Measurements from ENCODE around the gene USP12.

The USP12 gene

GRCh38 chr13:27183561-27184147 lies 12.0 kb upstream of the USP12 start:
- DNase-seq (ENCODE audit: low read depth in 2 of 2) = no peak

- DNase-seq (ENCODE audit: low read depth in 2 of 2) = no peak
Measured at GRCh38 chr13:27182844-27183497, 11.4 kb upstream of the USP12 start.

GRCh38 chr13:27182054-27182453 lies 10.4 kb upstream of the USP12 start:
- no peak for DNase-seq (ENCODE audit: low read depth in 2 of 2)

GRCh38 chr13:27177852-27178251 lies 6.2 kb upstream of the USP12 start:
- no peak for DNase-seq (ENCODE audit: low read depth in 2 of 2)

GRCh38 chr13:27176470-27177410 lies 5.1 kb upstream of the USP12 start:
- DNase-seq (ENCODE audit: low read depth in 2 of 2) = no peak

GRCh38 chr13:27174766-27175455 lies 3.3 kb upstream of the USP12 start:
- no peak for DNase-seq (ENCODE audit: low read depth in 2 of 2)

GRCh38 chr13:27172495-27172842 lies 858 bp upstream of the USP12 start:
- DNase-seq (ENCODE audit: low read depth in 2 of 2) = no peak

- peak; percentile 80 to 95 for DNase-seq (ENCODE audit: low read depth in 2 of 2)
Measured at GRCh38 chr13:27171827-27172494, 350 bp upstream of the USP12 start.

- DNase-seq (ENCODE audit: low read depth in 2 of 2) = peak in 1 of 2 donors; percentile 23
Measured at GRCh38 chr13:27170516-27171243, 931 bp downstream of the USP12 start.

GRCh38 chr13:27170221-27170515 lies 1.4 kb downstream of the USP12 start:
- DNase-seq (ENCODE audit: low read depth in 2 of 2) = no peak

- no peak for DNase-seq (ENCODE audit: low read depth in 2 of 2)
Measured at GRCh38 chr13:27168906-27169657, 2.5 kb downstream of the USP12 start.

- DNase-seq (ENCODE audit: low read depth in 2 of 2) = no peak
Measured at GRCh38 chr13:27168086-27168485, 3.5 kb downstream of the USP12 start.

- no peak for DNase-seq (ENCODE audit: low read depth in 2 of 2)
Measured at GRCh38 chr13:27166313-27166712, 5.3 kb downstream of the USP12 start.

- no peak for DNase-seq (ENCODE audit: low read depth in 2 of 2)
Measured at GRCh38 chr13:27161980-27162379, 9.6 kb downstream of the USP12 start.

- no peak for DNase-seq (ENCODE audit: low read depth in 2 of 2)
Measured at GRCh38 chr13:27161423-27161822, 10.2 kb downstream of the USP12 start.

GRCh38 chr13:27160657-27161295 lies 10.8 kb downstream of the USP12 start:
- DNase-seq (ENCODE audit: low read depth in 2 of 2) = no peak

- no peak for DNase-seq (ENCODE audit: low read depth in 2 of 2)
Measured at GRCh38 chr13:27159806-27160563, 11.6 kb downstream of the USP12 start.

GRCh38 chr13:27158335-27158734 lies 13.3 kb downstream of the USP12 start:
- no peak for DNase-seq (ENCODE audit: low read depth in 2 of 2)
